Stimulated activated CD8-positive, alpha-beta memory T cell treated with anti-CD3 and anti-CD28 coated beads, Interleukin-15, amount 100 ng/mL, for 24 hours (primary cell): ENCODE data around the gene HSPA1B.
A peak's percentile ranks its signal among the peaks of the same experiment; 100 is the strongest.
"Not testable (repeated sequence)": the region's sequence is repeated elsewhere in the genome, so short reads cannot be mapped to it uniquely, and the experiment has no call there.

ENCODE experiments used
- DNase-seq: peaks from one replicate; pipeline ENCODE4 v3.0.0-alpha.2; 2020; ENCODE audit warnings: low read depth

Gene HSPA1B

GRCh38 chr6:31827286-31828079 is at the start of gene HSPA1B:
Gene HSPA1B (plus strand): TSS chr6:31827738. CDS start chr6:31827951, 213 bp downstream.
- DNase-seq = peak; percentile 74

- no peak for DNase-seq
These were observed 49.3 kb upstream of the HSPA1B start for GRCh38 chr6:31778193-31778592.

DNA sequence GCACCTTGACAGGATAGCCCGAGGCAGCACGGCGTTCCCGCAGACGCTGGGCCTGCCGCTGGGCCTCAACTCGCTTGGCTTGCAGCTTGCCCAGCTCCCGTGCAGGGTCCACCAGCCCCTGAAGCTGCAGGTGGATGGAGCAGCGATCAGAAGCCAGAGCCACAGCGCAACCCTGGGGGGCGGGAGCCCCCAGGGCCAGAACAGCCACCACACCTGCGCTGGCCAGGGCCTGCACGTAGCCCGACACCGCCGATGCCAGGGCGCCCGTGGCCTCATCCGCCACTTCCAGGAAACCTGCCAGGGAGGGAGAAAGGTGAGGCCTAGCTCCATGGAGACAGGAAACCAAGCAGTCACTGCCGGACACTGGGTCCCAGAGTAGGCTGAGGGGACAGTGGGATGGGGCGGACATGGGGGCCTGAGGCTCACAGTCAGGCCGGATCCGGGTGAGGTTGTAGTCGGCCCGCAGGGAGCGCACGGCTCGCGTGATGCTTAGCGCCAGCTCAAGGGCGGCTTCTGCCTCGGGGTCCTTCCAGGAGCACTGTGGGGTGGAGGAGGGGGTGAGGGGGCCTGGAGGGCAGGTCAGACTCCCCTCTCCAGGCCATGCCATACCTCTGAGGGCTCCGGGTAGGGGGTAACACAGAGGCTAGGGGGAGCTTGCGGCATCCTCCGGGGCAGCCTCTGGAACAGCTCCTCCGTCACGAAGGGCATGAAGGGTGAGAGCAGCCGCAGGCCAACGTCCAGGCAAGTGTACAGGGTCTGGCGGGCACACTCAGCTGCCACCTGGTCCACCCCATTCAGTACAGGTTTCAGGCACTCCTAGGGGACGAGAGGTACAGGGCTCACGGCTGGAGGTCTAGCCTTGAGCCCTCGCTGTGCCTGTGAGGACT is 48.3 kb upstream of the HSPA1B start:
- no peak for DNase-seq

- DNase-seq = no peak
These were observed 47.6 kb upstream of the HSPA1B start for GRCh38 chr6:31779908-31780307.

GRCh38 chr6:31780507-31781243 is 46.9 kb upstream of the HSPA1B start:
- no peak for DNase-seq

- no peak for DNase-seq
These were observed 46.1 kb upstream of the HSPA1B start for GRCh38 chr6:31781244-31782125.

DNA sequence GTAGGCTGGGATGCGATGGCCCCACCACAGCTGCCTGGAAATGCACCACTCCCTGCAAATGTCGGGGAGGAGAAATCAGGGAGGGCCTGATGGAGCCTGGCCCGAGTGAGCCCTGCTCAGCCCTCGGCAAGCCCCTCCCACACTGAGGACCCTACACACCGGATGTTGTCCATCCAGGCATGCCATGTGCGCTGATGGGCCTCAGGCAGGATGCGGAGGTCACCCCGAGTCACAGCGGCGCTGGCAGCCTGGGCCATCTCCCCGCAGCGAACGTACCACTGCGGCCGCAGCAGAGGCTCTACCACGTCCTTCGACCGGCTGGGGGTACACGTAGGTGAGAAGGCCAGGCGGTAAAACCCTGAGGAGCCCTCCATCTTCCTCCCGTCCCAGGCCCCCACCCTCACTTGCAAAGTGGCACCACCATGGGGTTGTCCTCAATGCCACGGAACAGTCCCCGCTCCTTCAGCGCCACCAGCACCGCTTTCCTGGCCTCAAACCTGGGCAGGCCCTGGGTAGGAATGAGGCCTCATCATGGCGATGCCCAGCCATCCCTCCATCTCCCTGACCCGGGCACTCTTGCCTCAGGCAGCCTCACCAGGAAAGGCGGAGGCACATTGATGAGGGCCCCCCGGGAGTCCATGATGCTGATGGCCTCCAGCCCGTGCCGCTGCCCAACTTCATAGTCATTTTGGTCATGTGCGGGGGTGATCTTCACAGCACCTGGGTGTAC is 45.2 kb upstream of the HSPA1B start:
- DNase-seq = no peak

GRCh38 chr6:31784098-31784925 is 43.2 kb upstream of the HSPA1B start:
- DNase-seq = no peak

GRCh38 chr6:31785475-31785874 is 42.1 kb upstream of the HSPA1B start:
- no peak for DNase-seq

GRCh38 chr6:31791324-31792089 is 36.0 kb upstream of the HSPA1B start:
- no peak for DNase-seq

- DNase-seq = no peak
These were observed 35.5 kb upstream of the HSPA1B start for GRCh38 chr6:31792090-31792374.

GRCh38 chr6:31792761-31793171 is 34.8 kb upstream of the HSPA1B start:
- DNase-seq = no peak

- not testable (repeated sequence) for DNase-seq
These were observed 33.7 kb upstream of the HSPA1B start for GRCh38 chr6:31793927-31794245.

- no peak for DNase-seq
These were observed 33.2 kb upstream of the HSPA1B start for GRCh38 chr6:31794294-31794865.

DNA sequence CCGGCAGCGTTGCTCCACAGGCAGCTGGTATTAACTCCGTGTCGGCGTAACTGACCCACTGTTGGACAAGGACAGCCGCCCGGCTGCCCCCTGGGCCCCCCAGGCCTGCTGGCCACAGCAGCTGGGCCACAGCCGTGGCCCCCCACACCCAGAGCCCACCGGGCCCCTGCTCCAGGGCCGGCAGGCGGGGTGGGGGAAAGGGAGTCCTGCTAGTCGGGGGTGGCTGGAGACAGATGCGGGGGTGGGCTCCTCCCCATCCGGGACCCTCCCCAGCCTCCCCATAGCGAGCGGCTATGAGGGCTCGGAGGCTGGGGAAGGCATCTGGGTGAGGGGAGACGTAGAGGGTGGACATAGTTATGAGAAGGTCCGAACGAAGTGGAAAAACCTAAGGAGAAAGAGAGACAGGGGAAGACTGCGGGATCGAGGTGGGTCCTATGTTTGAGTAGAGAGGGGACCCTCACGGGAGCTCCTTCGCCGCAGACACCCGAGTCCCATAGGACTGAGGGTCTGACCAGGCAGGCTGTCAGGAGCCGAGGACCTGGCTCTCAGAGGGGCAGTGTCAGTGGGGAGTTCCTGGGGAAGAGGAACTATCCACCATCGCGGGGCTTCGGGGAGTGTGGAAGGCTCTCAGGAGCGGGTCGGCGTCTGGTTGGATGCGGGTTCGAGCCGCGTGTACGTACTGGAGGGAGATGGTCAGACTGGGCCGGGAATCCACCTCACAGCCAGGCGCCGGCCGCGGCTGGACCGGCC is 32.5 kb upstream of the HSPA1B start:
- DNase-seq = no peak

- DNase-seq = peak; percentile 55
These were observed 31.8 kb upstream of the HSPA1B start, which contains the start of gene VARS1 for GRCh38 chr6:31795616-31796298. Gene VARS1 (minus strand): TSS chr6:31795752. CDS start chr6:31795217, 535 bp downstream.

- no peak for DNase-seq
These were observed 30.5 kb upstream of the HSPA1B start for GRCh38 chr6:31796993-31797385.

DNA sequence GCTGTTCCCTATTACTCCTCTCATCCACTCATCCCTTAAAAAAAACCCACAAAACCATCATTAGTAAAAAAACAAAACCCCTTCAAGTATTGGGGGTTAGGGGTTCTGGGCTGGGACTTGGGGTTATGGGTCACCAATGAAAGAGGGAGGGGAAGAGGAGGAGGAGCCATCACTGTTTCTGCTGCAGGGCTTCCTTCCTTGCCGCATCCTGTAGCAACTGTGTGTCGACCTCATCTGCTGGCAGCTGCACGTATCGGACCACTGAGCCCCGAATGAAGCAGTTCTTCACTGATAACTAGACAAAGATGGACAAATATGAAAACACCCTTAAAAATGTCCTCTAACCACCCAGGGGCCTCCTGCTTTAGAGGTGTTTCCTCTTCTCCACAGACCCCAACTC is 29.9 kb upstream of the HSPA1B start:
- DNase-seq = no peak
